SJSA1 (cell line): Measurements from ENCODE around the gene SYT1. TPM values are rescaled to one million over a fixed set of nuclear protein-coding genes. Genes with fewer than 3 reads are reported as not detected.
A peak's percentile ranks its signal among the peaks of the same experiment; 100 is the strongest.

Experiments used
- DNase-seq, 2 experiments: peaks; one replicate each; pipeline ENCODE4 v3.0.0-alpha.2; 2015 to 2020; ENCODE audit warnings: low spot score in 2 of 2, low read depth in 1 of 2
- H3K27ac ChIP-seq: fragments of 250-450 bp; sonication (Bioruptor Pico); 2 replicates; pipeline ENCODE4 v1.5.1; 2020; ENCODE audit warnings: mild to moderate bottlenecking, moderate library complexity
- H3K27me3 ChIP-seq: fragments of 250-450 bp; sonication (Bioruptor Pico); replicated peaks from 2 replicates; pipeline ENCODE4 v1.5.1; 2020; ENCODE audit warnings: mild to moderate bottlenecking, moderate library complexity
- H3K36me3 ChIP-seq: fragments of 250-450 bp; sonication (Bioruptor Pico); 2 replicates; pipeline ENCODE4 v1.5.1; 2020; ENCODE audit warnings: mild to moderate bottlenecking
- H3K4me1 ChIP-seq: fragments of 250-450 bp; sonication (Bioruptor Pico); replicated peaks from 2 replicates; pipeline ENCODE4 v1.6.1; 2021; ENCODE audit warnings: mild to moderate bottlenecking
- H3K4me3 ChIP-seq: fragments of 250-450 bp; sonication (Bioruptor Pico); 2 replicates; pipeline ENCODE4 v1.5.1; 2020; ENCODE audit warnings: mild to moderate bottlenecking
- H3K9me3 ChIP-seq: fragments of 250-450 bp; sonication (Bioruptor Pico); replicated peaks from 2 replicates; pipeline ENCODE4 v1.5.1; 2020; ENCODE audit warnings: mild to moderate bottlenecking
- total RNA-seq: library from RNA; depleted of rRNA; stranded (reverse); fragments of >200 nt; shearing (Covaris generic); gene quantifications from 2 replicates; pipeline ENCODE4 v1.2.3, GENCODE V29; 2014

Gene SYT1
- total RNA-seq, 1 experiment from 2014 or later = 31.9 TPM

DNA sequence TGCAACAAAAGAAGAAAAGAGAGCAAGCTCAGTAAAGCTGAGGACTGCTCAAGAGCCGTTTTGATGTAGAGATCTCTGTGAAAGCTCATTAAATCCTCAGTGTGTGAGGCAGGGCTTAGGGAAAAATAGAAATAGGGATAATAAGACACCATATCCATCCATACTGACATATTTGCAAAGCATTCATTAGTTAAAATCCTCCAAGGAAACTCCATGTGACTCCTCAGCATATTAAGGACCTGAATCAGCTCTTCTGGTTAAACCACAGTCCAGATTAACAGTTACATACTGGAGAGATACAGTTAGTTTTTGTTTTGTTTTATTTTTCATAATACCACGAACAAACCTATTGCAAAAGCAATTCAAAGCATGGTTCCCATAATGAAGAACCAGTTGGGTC is 538.0 kb downstream of the SYT1 start:
- DNase-seq = no peak
- H3K4me3 ChIP-seq = no peak overlapping the region
- no peaks in the 10 kb centered on the region for H3K36me3 ChIP-seq
- no peak overlapping the region for H3K27ac ChIP-seq
- H3K4me1 ChIP-seq = peaks cover 11% of the 10 kb centered on the region
- H3K27me3 ChIP-seq = no peaks in the 10 kb centered on the region
- H3K9me3 ChIP-seq = no peaks in the 10 kb centered on the region

DNA sequence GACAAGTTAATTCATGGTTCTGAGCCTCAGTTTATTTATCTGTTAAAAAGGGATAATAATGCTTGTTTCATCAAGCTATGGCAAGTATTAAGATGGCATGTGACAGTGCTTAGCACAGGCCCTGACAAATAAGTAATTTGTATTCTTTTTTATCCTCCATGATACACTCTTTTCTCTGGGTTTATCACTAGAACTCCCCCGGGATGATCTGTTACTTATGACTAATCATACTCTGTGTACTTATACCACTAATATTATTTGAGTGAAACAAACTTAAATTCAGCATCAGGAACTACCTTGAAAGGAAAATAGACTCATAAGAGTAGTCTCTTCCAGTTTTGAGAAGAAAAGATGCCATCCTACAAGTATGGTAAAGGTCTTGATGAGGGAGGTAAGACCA is 542.4 kb downstream of the SYT1 start:
- no peaks in the 10 kb centered on the region for H3K27me3 ChIP-seq
- H3K27ac ChIP-seq = no peak overlapping the region
- H3K4me3 ChIP-seq = no peak overlapping the region
- peaks cover 47% of the 10 kb centered on the region for H3K4me1 ChIP-seq
- H3K9me3 ChIP-seq = no peaks in the 10 kb centered on the region
- no peaks in the 10 kb centered on the region for H3K36me3 ChIP-seq
- DNase-seq = no peak

DNA sequence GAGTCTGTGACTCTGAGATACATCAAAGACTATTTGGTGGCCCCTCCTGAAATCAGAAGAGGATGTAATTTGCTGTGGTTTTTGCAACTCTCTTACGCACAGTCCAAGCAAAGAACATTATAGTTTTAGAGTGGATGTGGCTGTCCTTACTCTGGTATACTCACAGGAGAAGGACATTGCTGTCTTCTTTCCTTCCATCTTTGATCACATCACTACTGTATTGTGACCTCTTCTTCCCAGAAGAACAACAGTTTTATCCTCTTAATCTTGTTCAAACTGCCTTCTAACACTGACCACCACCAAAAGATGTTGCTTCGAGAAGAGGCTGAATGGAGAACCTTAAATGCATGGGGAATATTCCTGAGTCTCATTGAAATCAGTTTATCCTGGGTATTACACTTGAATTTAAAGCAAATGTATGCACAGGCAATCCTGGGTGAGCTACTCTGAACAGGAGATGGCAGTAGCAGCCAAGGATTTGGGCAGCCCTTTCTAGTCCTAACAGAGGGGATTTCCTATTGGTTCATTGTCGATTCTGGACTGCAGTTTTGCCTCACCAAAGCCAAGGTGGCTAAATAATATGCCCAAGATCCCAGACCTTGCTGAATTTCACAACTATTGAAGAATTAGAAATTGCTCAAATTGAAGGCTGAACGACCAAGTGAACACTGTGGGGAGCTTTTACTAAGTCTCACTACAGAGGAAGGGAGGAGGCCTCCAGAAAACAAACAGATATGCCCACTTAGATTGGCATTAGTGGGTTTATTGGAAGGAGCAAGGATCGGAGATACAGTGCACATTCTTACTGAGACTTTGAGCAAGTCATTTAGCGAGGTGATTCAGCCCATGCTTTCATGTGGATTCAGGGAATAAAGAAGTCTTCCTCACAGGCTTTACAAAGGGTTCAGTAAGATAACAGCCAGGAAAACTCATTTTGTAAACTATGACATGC is 543.4 kb downstream of the SYT1 start:
- Histone ChIP-seq H3K27me3 (no peaks in the 10 kb centered on the region), H3K36me3 (no peaks in the 10 kb centered on the region), H3K4me3 (no peak overlapping the region), H3K4me1 (peaks cover 42% of the 10 kb centered on the region), H3K27ac (peak overlapping the region; percentile 75), H3K9me3 (no peaks in the 10 kb centered on the region)
- DNase-seq = peak; percentile 76 to 79

DNA sequence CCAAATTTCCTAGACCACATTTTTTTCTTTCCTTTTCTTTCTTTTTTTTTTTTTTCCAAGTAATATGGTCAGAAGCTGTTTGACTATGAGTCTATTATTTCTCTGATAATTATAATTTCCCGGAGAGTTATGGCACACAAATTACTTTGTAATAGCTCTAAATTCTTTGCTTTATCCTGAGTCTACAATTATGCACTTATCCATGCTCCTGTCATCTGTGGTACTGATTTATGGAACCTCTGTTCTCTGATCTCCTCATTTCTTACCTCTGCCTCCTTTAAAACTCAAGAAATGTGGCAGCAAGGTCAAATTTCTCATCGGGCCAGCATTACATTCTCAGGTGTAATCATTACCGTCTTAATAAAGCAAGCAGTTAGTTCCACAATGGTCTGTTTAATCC is 544.1 kb downstream of the SYT1 start:
- Histone ChIP-seq H3K27ac (peak overlapping the region; percentile 75), H3K27me3 (no peaks in the 10 kb centered on the region), H3K4me1 (peaks cover 41% of the 10 kb centered on the region), H3K4me3 (no peak overlapping the region), H3K9me3 (no peaks in the 10 kb centered on the region), H3K36me3 (no peaks in the 10 kb centered on the region)
- DNase-seq = no peak

GRCh38 chr12:79409562-79409961 is 545.0 kb downstream of the SYT1 start:
- peak; percentile 47 to 63 for DNase-seq
- H3K27ac ChIP-seq = peak overlapping the region; percentile 75

DNA sequence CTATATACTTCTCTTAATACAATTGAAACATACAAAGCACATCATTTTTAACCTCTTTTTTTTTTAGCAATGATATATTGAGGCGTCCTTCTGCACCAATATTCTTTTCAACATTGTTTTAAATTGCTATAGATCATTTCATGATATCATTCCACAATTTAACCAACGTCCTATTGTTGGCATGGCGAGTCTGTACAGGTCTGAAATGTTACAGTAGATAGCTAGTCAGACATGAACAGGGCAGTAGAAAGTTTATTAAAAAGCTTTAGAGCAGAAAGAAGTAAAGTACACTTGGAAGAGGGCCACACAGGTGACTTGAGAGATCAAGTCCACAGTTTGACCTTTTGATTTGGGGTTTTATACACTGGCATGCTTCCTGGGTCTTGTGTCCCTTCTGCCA is 547.2 kb downstream of the SYT1 start:
- DNase-seq = no peak
- H3K4me3 ChIP-seq = no peak overlapping the region
- peaks cover 48% of the 10 kb centered on the region for H3K4me1 ChIP-seq
- no peaks in the 10 kb centered on the region for H3K9me3 ChIP-seq
- H3K36me3 ChIP-seq = no peaks in the 10 kb centered on the region
- H3K27me3 ChIP-seq = no peaks in the 10 kb centered on the region
- no peak overlapping the region for H3K27ac ChIP-seq

More at GRCh38 chr12:79409562-79409961, 545.0 kb downstream of the SYT1 start:
- Histone ChIP-seq H3K4me3 (no peak overlapping the region), H3K9me3 (no peaks in the 10 kb centered on the region), H3K4me1 (peaks cover 41% of the 10 kb centered on the region), H3K36me3 (no peaks in the 10 kb centered on the region), H3K27me3 (no peaks in the 10 kb centered on the region)

GRCh38 chr12:79413796-79414195 is 549.2 kb downstream of the SYT1 start:
- Histone ChIP-seq H3K36me3 (no peaks in the 10 kb centered on the region), H3K27ac (no peak overlapping the region), H3K9me3 (no peaks in the 10 kb centered on the region), H3K4me1 (peaks cover 35% of the 10 kb centered on the region), H3K27me3 (no peaks in the 10 kb centered on the region), H3K4me3 (no peak overlapping the region)
- no peak for DNase-seq

DNA sequence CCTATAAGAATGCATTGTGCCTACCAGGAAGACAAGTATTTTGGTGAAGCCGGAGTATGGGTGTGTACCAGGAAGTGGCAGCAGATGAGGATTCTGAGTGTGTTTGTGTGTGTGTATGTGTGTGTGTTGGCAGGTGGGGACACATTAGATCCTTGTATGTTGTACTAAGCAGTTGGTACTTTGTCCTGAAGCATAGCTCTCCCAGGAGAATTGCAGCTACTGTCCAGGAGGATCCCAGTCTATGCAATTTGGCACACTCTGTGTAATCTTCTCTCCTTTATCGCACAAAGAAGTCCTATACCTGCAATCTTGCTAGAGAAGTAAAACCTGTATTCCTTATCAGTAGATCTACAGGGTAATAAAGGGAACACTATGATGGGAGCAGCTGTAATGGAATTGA is 549.7 kb downstream of the SYT1 start:
- H3K36me3 ChIP-seq = no peaks in the 10 kb centered on the region
- H3K27me3 ChIP-seq = no peaks in the 10 kb centered on the region
- H3K9me3 ChIP-seq = no peaks in the 10 kb centered on the region
- H3K4me1 ChIP-seq = peaks cover 32% of the 10 kb centered on the region
- no peak overlapping the region for H3K4me3 ChIP-seq
- no peak for DNase-seq
- H3K27ac ChIP-seq = no peak overlapping the region

DNA sequence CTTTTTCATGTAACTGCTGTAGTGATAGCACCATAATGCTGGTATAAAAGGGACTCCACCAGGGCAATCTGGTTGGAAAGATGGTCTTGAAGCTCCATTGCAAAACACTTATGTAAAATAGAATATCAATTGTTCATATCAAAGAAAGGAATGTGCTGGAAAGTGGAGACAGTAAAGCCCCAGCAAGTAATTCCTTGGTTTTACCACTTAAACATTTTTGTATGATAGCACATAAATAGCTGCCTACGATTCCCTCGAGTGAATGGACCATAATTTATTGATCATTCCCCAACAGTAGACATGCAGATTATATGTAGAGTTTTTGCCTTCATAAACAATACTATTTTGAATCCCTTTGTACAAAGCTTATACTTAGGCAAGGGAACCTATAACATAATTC is 550.7 kb downstream of the SYT1 start:
- H3K27me3 ChIP-seq = no peaks in the 10 kb centered on the region
- 0 out of 2 replicates have a peak overlapping the region, but pooled peaks have one; percentile 16 for H3K27ac ChIP-seq
- H3K36me3 ChIP-seq = no peaks in the 10 kb centered on the region
- no peak for DNase-seq
- H3K4me3 ChIP-seq = no peak overlapping the region
- peaks cover 32% of the 10 kb centered on the region for H3K4me1 ChIP-seq
- H3K9me3 ChIP-seq = no peaks in the 10 kb centered on the region

- H3K36me3 ChIP-seq = no peaks in the 10 kb centered on the region
- peak overlapping the region; percentile 16 for H3K27ac ChIP-seq
- H3K4me3 ChIP-seq = no peak overlapping the region
- no peaks in the 10 kb centered on the region for H3K27me3 ChIP-seq
- peaks cover 32% of the 10 kb centered on the region for H3K4me1 ChIP-seq
- H3K9me3 ChIP-seq = no peaks in the 10 kb centered on the region
- DNase-seq = no peak
These were observed 551.3 kb downstream of the SYT1 start for GRCh38 chr12:79415746-79416435.

DNA sequence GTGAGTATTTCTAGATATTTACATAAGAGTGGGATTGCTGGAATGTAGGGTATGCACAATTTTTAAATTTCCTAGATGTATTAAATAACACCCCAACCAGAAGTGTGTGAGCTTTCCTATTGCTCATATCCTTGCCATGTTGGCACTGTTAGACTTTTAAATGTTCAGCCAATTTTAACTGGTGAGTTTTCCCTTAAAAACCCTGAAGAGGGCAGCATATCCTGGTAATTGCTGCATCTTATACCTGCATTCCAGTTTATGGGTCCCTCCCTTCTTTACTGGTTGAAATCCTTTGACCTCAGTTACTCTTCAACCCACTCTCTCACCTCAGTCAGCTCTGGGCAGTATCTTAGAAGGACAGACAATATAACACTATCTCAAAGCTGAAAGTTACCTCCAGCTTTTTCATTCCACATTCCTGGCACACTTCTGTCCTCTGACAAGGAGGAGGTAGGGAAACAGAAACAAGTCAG is 555.6 kb downstream of the SYT1 start:
- H3K27me3 ChIP-seq = no peaks in the 10 kb centered on the region
- peaks cover 68% of the 10 kb centered on the region for H3K4me1 ChIP-seq
- no peaks in the 10 kb centered on the region for H3K36me3 ChIP-seq

GRCh38 chr12:79421236-79421740 is 556.7 kb downstream of the SYT1 start:
- Histone ChIP-seq H3K9me3 (no peaks in the 10 kb centered on the region), H3K4me3 (no peak overlapping the region), H3K36me3 (no peaks in the 10 kb centered on the region), H3K27me3 (no peaks in the 10 kb centered on the region), H3K27ac (peak overlapping the region; percentile 93), H3K4me1 (peaks cover 69% of the 10 kb centered on the region)
- DNase-seq = no peak

More for the DNA sequence above, 555.6 kb downstream of the SYT1 start:
- peak; percentile 50 to 90 for DNase-seq
- H3K9me3 ChIP-seq = no peaks in the 10 kb centered on the region
- H3K27ac ChIP-seq = peak overlapping the region; percentile 93
- no peak overlapping the region for H3K4me3 ChIP-seq

GRCh38 chr12:79422060-79422812 is 557.7 kb downstream of the SYT1 start:
- peak in 1 of 2 experiments; percentile 89 for DNase-seq
- Histone ChIP-seq H3K27me3 (no peaks in the 10 kb centered on the region), H3K27ac (peak overlapping the region; percentile 93), H3K4me3 (no peak overlapping the region), H3K9me3 (no peaks in the 10 kb centered on the region), H3K36me3 (no peaks in the 10 kb centered on the region), H3K4me1 (peaks cover 75% of the 10 kb centered on the region)
